Measurements from ENCODE around the gene RAB18. TPM values are rescaled to one million over a fixed set of nuclear protein-coding genes. Genes with fewer than 3 reads are reported as not detected.

The RAB18 gene
- 32.6 and 49.1 TPM in 2 replicates for total RNA-seq

GRCh38 chr10:27504007-27504807 is at the start of gene RAB18:
TSS of gene RAB18 (plus strand) at chr10:27504304. CDS start at chr10:27504370, 66 bp downstream.

Other genes starting within 250 kb of the RAB18 start
- under 0.01 and 0.14 TPM in 2 replicates for gene MKX, start 241.5 kb downstream of the RAB18 start, total RNA-seq

Measured in placental pericyte (primary cell).